Inferior parietal cortex (tissue), 1 donor: Measurements from ENCODE around the gene RPA3.
A peak's percentile ranks its signal among the peaks of the same experiment; 100 is the strongest.

ENCODE experiments used
- DNase-seq: peaks from one replicate; pipeline ENCODE4 v3.0.0-alpha.2; 2016; ENCODE audit errors: extremely low spot score

RPA3 gene

DNA sequence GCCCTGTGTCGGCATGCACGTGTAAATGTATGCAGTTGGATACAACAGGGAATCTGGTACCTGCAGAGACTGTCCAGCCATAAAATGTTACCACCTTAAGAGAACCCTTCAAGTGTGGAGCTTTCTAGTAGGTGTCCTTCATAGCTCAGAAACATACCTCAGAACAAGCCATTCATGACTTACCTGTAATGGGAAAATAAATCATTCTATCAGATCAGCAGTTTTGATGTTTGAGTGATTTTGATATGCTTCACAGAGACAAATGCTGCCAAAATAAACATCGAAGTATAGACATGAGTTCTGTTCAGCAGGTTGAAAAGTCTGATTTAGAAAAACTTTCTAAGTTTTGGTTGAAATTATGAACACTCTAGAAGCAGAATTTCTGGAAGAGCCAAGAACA, 111.4 kb downstream of the RPA3 start:
- DNase-seq: no peak

GRCh38 chr7:7596176-7596575, 122.2 kb downstream of the RPA3 start:
- DNase-seq: no peak

- peak; percentile 60 for DNase-seq
Observed at GRCh38 chr7:7595451-7595850, 123.0 kb downstream of the RPA3 start.
